ENCODE data around the gene PEX14. TPM values are rescaled to one million over a fixed set of nuclear protein-coding genes. Genes with fewer than 3 reads are reported as not detected.

The PEX14 gene
- total and polyA plus RNA-seq, 2 experiments from 2014 or later: 17.6 to 19.6 TPM

GRCh38 chr1:10433790-10434189 lies 41.0 kb upstream of the PEX14 start:
- Histone ChIP-seq H3K27ac (ENCODE audit: low read depth) (no peak overlapping the region), H3K79me2 (replicated peaks; ENCODE audit: insufficient read depth) (no peaks in the 10 kb centered on the region; the same call in 1 of the 2 replicates), H3K27me3 (ENCODE audit: insufficient read depth) (no peaks in the 10 kb centered on the region), H3K9me2 (ENCODE audit: insufficient read depth) (no peaks in the 10 kb centered on the region), H3K4me1 (ENCODE audit: insufficient read depth) (no peaks in the 10 kb centered on the region), H3K4me2 (no peak overlapping the region), H2AFZ (no peak overlapping the region), H3K4me3 (no peak overlapping the region), H3F3A (replicated peaks; ENCODE audit: low read depth) (peaks cover 9% of the 10 kb centered on the region), H3K36me3 (ENCODE audit: insufficient read depth) (no peaks in the 10 kb centered on the region), H4K20me1 (replicated peaks; ENCODE audit: insufficient read depth) (no peaks in the 10 kb centered on the region; the same call in 1 of the 2 replicates)
- H3K9me3 Mint-ChIP-seq: no peaks in the 10 kb centered on the region
- H3K36me3 Mint-ChIP-seq (ENCODE audit: low read depth): no peaks in the 10 kb centered on the region
- DNase-seq (ENCODE audit: low spot score) (no peak), ATAC-seq (no peak)
- no peak overlapping the region for H3K4me3 Mint-ChIP-seq
- TF ChIP-seq REST (IDR thresholded peaks at IDR 0.05; ENCODE audit: unreplicated experiment) (no peak), NANOG (IDR thresholded peaks at IDR 0.05; ENCODE audit: borderline replicate concordance) (no peak), ZNF114 (CRISPR knock-in tag; IDR thresholded peaks at IDR 0.05) (no peak), EZH2 (IDR thresholded peaks at IDR 0.05; ENCODE audit: low read depth, unreplicated experiment) (no peak), JUNB (IDR thresholded peaks at IDR 0.05; ENCODE audit: unreplicated experiment) (no peak), STAT1 (IDR thresholded peaks at IDR 0.05; ENCODE audit: unreplicated experiment) (no peak)
- H3K27ac Mint-ChIP-seq: no peak overlapping the region
- H3K27me3 Mint-ChIP-seq (ENCODE audit: insufficient read depth, low read depth, poor library complexity): peaks cover 12% of the 10 kb centered on the region
- H3K4me1 Mint-ChIP-seq: peaks cover 11% of the 10 kb centered on the region; the same call in 2 of the 3 replicates

GRCh38 chr1:10434590-10434989 lies 40.2 kb upstream of the PEX14 start:
- no peak overlapping the region for H2AFZ ChIP-seq
- H3K27ac ChIP-seq (ENCODE audit: low read depth): peak overlapping the region; percentile 32; the same call in 1 of the 2 replicates
- Mint-ChIP-seq H3K9me3 (no peaks in the 10 kb centered on the region), H3K36me3 (ENCODE audit: low read depth) (no peaks in the 10 kb centered on the region), H3K27me3 (ENCODE audit: insufficient read depth, low read depth, poor library complexity) (peaks cover 12% of the 10 kb centered on the region), H3K4me1 (peaks cover 11% of the 10 kb centered on the region; the same call in 2 of the 3 replicates), H3K27ac (no peak overlapping the region), H3K4me3 (no peak overlapping the region)
- no peaks in the 10 kb centered on the region; the same call in 1 of the 2 replicates for H4K20me1 ChIP-seq (replicated peaks; ENCODE audit: insufficient read depth)
- TF ChIP-seq EZH2phosphoT487 (IDR thresholded peaks at IDR 0.05; ENCODE audit: unreplicated experiment) (no peak), ZNF114 (CRISPR knock-in tag; IDR thresholded peaks at IDR 0.05) (no peak), ZNF331 (CRISPR knock-in tag; IDR thresholded peaks at IDR 0.05; ENCODE audit: low read depth) (no peak)
- no peaks in the 10 kb centered on the region for H3K9me2 ChIP-seq (ENCODE audit: insufficient read depth)
- DNase-seq (ENCODE audit: low spot score) (no peak), ATAC-seq (no peak)
- H3K36me3 ChIP-seq (ENCODE audit: insufficient read depth): no peaks in the 10 kb centered on the region
- H3F3A ChIP-seq (replicated peaks; ENCODE audit: low read depth): peaks cover 8% of the 10 kb centered on the region
- H3K27me3 ChIP-seq (ENCODE audit: insufficient read depth): no peaks in the 10 kb centered on the region
- no peak overlapping the region for H3K4me3 ChIP-seq
- no peaks in the 10 kb centered on the region; the same call in 1 of the 2 replicates for H3K79me2 ChIP-seq (replicated peaks; ENCODE audit: insufficient read depth)
- H3K4me2 ChIP-seq: no peak overlapping the region
- H3K4me1 ChIP-seq (ENCODE audit: insufficient read depth): no peaks in the 10 kb centered on the region

All from GM23338 (cell line).